GM12875 (cell line): Measurements from ENCODE around the gene LTBR.

Source experiments
- H3K4me3 ChIP-seq: one replicate; pipeline ENCODE4 v1.5.1; 2011; ENCODE audit warnings: low read depth, low read length, control low read depth
- CTCF ChIP-seq: IDR thresholded peaks from 2 replicates; pipeline ENCODE4 v1.5.1; 2011; ENCODE audit warnings: low read depth, mild to moderate bottlenecking, control low read depth, inconsistent platforms, low read length, moderate library complexity, borderline replicate concordance; ENCODE audit not compliant: insufficient read depth

Gene LTBR

GRCh38 chr12:6376870-6377666, 6.9 kb upstream of the LTBR start:
- TF ChIP-seq CTCF, result no peak
- H3K4me3 ChIP-seq, result no peak overlapping the region

GRCh38 chr12:6377667-6377994, 6.3 kb upstream of the LTBR start:
- TF ChIP-seq CTCF, result no peak
- H3K4me3 ChIP-seq, result no peak overlapping the region

- H3K4me3 ChIP-seq, result no peak overlapping the region
- TF ChIP-seq CTCF, result no peak
These were observed 5.1 kb upstream of the LTBR start for GRCh38 chr12:6378709-6379472.

- TF ChIP-seq CTCF, result no peak
- no peak overlapping the region for H3K4me3 ChIP-seq
These were observed 3.5 kb upstream of the LTBR start for GRCh38 chr12:6380141-6381121.

GRCh38 chr12:6382371-6382770, 1.6 kb upstream of the LTBR start:
- H3K4me3 ChIP-seq, result no peak overlapping the region
- no peak for TF ChIP-seq CTCF

- TF ChIP-seq CTCF, result no peak
- no peak overlapping the region for H3K4me3 ChIP-seq
These were observed 980 bp upstream of the LTBR start for GRCh38 chr12:6382982-6383381.
